GM19351 (cell line): ENCODE measurements around the gene CNMD.

Experiments used
- ATAC-seq: cut with Tn5 transposase; IDR thresholded peaks from one replicate; pipeline ENCODE4 v1.9.1; 2021; ENCODE audit warnings: mild to moderate bottlenecking, moderate library complexity; ENCODE audit not compliant: unreplicated experiment

Gene CNMD

DNA sequence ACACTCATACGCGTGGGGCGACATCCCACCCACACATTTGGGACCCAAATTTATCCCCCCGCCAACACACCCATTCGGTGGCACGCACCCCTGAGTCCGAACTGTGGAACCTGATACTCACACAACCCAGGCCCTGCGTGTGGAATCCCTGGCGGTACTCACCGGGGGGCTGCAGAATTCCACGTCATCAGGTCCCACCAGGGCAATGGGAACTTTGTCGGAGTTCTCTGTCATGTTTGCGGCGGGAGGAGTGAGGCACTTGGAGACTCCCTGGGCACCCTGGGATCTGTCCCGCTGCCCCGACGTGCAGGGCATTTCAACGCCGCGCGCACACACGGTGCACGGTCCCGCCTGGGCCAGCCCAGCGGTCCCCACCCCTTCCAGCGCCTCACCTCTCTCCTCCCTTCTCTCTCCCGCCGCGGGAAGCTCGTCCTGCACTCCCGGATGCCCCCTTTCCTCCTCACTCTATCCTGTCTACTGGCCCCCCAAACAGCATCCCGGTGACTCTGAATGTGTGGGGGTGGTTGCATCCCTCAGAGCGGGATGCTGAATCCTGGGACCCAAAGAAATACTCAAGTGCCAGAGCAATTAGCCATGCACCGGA, at the start of gene CNMD:
Gene CNMD, minus strand, starts transcription at position 353 of the 604 bp plus-strand sequence. Its CDS starts 119 bp downstream, at position 234.
- ATAC-seq: no peak

- ATAC-seq: no peak
Observed at GRCh38 chr13:52788011-52788410, 48.4 kb upstream of the CNMD start.

DNA sequence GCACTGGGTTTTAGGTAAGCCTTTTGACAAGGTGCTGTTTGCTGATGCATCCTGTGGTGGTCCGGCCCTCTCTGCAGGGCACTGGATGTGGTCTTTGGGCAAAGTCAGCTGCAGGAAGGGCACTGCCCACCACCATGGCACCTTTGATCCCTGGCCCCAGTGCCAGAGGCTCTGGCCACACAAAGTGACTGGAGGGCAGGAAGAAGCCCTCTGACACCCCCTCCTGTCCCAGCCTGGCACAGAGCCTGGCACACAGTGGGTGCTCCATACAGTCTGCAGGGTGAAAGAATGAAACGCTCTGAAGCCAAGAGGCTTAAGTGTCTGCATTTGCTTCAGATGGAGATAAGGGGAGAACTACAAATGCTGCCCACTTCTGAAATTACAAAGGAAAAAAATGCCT, 47.6 kb upstream of the CNMD start:
- ATAC-seq: no peak

DNA sequence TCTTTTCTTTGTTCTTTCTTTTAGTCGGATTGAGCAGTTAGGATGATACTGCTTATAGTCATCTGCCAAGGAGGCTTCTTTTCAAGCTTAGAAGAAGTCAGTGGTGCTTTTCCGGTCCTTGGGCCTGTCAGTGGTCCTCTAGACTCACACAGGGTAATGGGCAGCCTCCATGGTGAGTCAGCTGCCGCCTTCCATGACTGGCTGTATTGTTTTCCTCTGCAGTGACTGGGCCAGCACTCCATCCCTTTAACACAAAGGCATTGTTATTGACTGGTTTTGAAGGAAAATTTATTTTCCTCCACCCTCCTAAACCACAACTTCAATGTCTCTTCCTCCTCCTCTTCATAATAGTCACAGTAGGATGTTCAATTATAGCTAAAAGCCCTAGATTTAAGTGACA, 47.1 kb upstream of the CNMD start:
- ATAC-seq: no peak

- ATAC-seq: no peak
Observed at GRCh38 chr13:52785739-52786138, 46.1 kb upstream of the CNMD start.

GRCh38 chr13:52784591-52785340, 45.1 kb upstream of the CNMD start:
- ATAC-seq: no peak

DNA sequence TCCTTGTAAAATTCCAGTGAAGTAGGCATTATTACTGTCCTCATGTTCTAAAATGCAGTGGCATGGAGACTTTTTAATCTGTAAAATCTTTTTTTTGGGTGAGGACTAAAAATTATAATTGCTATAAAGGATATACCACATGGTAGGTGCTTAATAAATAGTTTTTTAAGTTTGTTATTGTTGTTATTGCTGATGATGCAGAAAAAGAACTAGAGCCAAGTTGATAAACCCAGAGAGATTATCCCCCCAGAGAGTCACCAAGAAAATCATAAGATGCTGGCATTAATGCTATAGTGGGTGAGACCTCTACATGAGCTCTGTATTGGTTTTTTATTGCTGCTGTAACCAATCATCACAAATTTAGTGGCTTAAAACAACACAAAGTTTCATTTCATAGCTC, 44.3 kb upstream of the CNMD start:
- ATAC-seq: no peak

- ATAC-seq: no peak
Observed at GRCh38 chr13:52782471-52783448, 43.1 kb upstream of the CNMD start.

GRCh38 chr13:52780611-52781010, 41.0 kb upstream of the CNMD start:
- ATAC-seq: no peak

GRCh38 chr13:52780092-52780491, 40.5 kb upstream of the CNMD start:
- ATAC-seq: peak; percentile 45

DNA sequence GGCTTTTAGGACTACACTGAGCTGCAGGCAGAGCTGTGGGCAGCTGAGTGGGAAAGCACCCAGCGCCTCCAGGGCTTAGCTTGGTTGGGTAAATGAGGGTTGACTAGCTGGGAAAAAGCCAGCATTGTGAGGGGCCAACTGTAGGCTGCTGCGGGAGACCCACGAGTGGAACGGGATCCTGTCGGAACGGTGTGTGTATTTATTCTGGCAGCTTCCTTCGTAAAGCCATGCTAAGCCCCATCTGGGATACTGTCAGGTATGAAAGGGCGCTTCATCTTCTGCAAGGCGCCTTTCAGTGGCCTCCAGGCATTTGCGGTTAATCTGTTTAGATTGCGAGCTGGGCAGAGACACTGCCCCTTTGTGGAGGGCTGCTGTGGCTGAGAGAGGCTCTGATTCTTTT, 39.5 kb upstream of the CNMD start:
- ATAC-seq: no peak

GRCh38 chr13:52776726-52777125, 37.1 kb upstream of the CNMD start:
- no peak for ATAC-seq

- ATAC-seq: no peak
Observed at GRCh38 chr13:52775511-52775910, 35.9 kb upstream of the CNMD start.

- no peak for ATAC-seq
Observed at GRCh38 chr13:52767949-52768516, 28.4 kb upstream of the CNMD start.

- ATAC-seq: no peak
Observed at GRCh38 chr13:52765611-52766390, 26.2 kb upstream of the CNMD start.

- no peak for ATAC-seq
Observed at GRCh38 chr13:52760077-52760476, 20.5 kb upstream of the CNMD start.

DNA sequence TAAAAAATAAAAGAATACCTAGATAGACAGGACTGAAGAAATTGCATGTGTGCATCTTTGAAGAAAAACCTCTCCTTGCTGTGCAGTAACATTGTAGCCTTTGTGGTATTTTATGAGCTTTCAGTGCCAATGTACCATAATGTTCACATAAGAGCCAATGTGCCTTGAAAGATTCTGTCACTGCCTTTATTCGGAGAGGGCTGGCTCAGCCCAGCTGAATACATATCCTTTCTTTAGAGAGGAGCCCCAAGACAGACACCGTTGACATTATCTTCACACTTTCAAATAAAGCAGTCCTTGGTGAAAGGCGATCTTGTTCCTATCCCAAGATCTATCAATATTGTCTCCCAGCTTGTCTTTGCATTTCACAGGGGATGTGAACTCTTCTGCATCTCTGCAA, 18.5 kb upstream of the CNMD start:
- ATAC-seq: no peak

DNA sequence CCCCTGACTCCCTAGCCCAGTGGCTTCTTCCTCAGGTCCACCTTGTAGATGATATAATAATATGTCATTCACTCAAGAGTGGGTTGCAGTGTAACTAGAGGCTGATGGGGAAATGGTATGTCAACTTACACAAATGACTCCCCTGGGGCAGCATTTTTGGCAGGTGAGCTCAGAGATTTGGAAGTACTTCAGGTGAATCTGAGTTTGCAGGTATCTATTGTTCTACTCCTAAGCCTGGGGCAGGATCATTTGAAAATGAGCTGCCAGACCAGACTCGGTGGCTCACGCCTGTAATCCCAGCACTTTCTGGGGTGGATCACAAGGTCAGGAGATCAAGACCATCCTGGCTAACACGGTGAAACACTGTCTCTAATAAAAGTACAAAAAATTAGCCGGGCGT, 11.6 kb upstream of the CNMD start:
- ATAC-seq: no peak

GRCh38 chr13:52750713-52751112, 11.1 kb upstream of the CNMD start:
- no peak for ATAC-seq

- ATAC-seq: no peak
Observed at GRCh38 chr13:52749419-52749818, 9.8 kb upstream of the CNMD start.
